HG03097 (cell line): ENCODE data around the gene CEMIP.

ENCODE experiments used
- ATAC-seq: cut with Tn5 transposase; IDR thresholded peaks from one replicate; pipeline ENCODE4 v1.9.1; 2021; ENCODE audit not compliant: unreplicated experiment, low FRiP score

Gene CEMIP

GRCh38 chr15:80880086-80880485 lies 100.9 kb downstream of the CEMIP start:
- no peak for ATAC-seq

DNA sequence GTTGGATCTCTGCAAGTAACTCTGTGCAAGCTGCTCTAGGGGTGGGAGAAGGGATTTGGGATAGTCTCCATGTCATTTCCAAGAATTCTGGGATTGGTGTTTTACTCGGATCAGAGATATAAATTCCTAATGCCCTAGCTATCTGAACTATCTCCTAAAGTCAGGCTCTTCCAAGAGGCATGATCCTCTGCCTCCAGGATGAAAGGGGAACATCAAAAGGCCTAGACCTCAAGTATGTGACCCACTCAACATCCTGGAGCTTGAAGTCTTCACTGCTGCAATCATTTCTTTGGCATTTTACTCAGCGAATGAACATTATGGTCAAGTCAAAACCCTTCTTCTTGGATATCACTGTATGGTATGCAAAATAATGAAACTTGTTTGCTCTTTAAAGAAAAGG lies 104.5 kb downstream of the CEMIP start:
- no peak for ATAC-seq

GRCh38 chr15:80885016-80885579 lies 105.9 kb downstream of the CEMIP start:
- ATAC-seq = no peak

DNA sequence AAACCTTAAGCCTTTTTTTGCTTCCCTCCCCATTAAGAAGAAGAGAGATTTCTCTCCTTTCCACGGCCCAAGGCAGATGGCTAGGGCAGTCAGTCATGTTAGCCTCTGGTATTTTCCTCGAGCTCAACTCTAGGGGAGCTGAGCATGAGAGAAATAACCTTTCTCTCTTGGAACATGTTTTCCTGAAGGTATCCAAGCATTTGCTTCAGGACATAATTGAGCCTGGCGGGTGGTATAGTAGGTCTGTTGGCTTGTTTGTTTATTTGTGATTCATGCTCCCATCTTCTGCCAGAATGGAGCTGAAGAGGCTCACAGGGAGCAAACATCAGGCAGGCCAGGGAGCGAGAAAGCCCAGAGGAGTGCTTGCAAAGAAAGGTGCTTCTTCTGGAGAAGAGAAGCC lies 108.0 kb downstream of the CEMIP start:
- no peak for ATAC-seq

GRCh38 chr15:80888846-80889245 lies 109.7 kb downstream of the CEMIP start:
- ATAC-seq = no peak

DNA sequence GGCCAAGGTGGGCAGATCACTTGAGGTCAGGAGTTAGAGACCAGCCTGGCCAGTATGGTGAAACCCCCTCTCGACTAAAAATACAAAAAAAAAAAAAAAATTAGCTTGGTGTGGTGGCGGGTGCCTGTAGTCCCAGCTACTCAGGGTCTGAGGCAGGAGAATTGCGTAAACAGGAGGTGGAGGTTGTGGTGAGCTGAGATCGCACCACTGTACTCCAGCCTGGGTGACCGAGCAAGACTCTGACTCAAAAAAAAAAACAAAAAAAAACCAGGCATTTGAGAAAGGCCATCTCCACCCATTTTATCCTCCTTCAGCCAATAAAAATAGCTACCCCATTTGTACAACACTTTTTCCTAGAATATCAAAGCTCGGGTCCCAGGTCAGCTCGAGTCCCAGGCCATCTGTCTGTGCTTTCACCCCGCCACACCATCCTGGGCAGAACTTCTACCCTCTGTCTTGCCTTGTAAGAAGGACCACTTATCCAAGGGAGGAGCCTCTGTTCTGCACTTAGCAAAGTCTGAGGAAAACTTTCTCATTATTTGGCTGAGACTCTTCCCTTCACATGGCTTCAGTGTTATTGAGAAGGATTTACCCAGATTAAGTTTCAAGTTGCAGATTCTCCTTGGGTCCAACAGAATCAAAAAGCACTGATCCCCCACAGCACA lies 111.3 kb downstream of the CEMIP start:
- no peak for ATAC-seq

DNA sequence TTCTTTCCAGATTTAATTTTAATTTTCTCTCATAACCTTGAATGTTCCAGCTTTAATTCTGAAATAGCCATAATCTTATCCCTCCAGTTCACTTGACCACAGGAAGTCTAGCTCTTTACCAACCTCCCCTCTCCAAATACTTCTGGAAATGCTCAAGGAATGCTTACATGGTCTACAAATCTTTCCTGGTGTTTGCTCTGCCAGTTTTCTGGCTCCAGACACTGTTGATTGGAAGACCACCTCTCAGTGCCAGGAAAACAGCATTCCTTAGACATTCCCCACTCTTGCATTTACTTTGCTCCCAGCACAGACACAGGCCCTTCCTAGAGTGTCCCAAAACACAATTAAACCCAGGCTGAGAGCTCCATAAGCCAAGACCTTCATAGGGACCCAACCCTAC lies 111.8 kb downstream of the CEMIP start:
- ATAC-seq = no peak

DNA sequence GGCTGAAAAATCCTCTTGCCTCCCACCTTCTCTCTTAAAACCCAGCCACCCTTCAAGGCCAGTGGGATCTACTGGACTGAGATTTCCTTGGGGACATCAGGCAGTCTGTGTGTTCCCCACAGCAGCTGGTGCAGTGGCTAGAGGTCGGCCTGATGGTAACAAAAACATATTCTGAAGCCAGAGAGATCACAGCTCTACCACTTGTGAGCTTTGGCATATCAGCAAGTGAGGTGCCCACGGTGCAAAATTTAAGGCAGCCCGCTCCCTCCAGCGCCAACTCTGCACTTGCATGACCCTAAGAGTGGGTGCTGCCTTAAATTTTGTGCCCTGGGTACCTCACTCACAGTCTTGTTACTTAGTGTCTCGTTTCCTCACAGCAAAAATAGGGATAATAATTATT lies 113.2 kb downstream of the CEMIP start:
- no peak for ATAC-seq

GRCh38 chr15:80893777-80894176 lies 114.6 kb downstream of the CEMIP start:
- ATAC-seq = no peak

DNA sequence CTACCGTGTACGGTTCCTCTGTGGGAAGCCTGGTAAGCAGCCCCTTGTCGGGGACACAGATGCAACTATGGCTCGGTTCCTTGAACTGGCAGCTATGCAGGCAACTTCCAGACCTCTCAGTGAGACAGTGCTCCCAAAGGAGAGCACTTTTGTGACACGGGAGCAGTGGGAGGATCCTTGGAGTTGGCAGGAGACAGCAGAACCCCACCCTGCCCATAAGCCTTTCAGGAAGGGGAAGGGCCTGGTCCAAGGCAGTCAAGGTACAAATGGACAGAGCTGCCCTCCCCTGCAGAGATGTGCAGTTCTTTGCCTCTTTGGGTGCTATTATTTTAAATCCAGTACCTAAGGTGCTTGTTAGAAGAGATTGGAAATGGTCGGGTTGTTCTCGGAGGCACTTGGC lies 115.9 kb downstream of the CEMIP start:
- no peak for ATAC-seq

DNA sequence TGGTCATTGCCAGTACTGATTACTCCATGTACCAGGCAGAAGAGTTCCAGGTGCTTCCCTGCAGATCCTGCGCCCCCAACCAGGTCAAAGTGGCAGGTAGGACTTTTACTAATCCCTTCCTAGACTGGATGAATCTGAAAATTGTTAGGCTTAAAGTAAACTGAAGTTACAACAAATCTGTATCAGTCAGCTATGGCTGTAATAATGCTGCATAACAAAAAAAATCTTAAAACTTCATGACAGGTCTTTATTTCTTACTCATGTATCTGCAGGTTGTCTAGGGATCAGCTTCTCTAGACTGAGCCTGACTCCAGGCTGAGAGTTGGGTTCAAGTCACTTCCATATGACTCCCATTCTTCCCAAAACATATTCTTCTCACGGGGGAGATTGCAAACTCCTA lies 116.8 kb downstream of the CEMIP start:
- no peak for ATAC-seq

GRCh38 chr15:80898040-80898439 lies 118.9 kb downstream of the CEMIP start:
- ATAC-seq = no peak

DNA sequence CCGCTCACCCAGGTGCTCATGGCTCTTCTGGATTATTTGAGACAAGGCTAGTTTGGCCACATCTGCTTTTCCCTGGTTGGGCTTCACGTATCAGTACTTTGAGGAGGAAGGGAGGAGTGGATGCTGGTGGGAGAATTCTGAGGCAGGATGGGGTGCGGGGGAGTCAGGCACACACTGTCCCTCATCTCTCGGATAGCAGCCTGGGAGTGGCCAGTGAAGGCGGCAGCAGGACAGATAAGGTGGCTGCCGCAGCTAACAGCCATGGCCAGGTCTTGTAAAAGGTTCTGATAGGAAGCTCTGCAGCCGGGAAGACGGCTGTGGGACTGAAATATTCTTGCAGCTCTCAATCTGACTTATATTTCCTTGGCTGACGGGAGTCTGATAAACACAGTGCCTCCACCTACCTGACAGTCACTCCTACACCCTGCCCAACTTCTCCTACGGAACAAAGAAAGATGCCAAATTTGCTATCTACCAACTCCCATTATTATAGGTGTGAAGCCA lies 123.2 kb downstream of the CEMIP start:
- ATAC-seq = no peak

DNA sequence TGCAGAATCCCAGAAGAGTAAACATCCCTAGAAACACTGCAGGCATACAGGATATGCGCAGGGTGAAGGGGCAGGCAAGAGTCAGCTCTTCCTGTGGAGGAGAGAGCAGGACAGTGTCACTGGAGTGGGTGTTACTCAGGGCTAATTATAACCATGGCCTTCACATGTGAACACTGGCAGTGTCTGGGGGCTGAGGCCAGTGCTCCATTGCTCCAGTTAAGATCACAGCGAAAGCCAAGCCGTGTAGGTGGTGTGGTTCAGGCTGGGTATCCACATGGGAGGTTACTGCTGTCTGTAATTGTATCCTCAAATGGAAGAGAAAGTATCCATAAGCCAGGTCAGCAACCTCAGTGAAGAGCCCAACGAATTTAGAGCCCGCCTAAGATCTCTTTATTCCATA lies 125.8 kb downstream of the CEMIP start:
- ATAC-seq = no peak

- no peak for ATAC-seq
Observed at GRCh38 chr15:80906159-80906766, 127.1 kb downstream of the CEMIP start.

- no peak for ATAC-seq
Observed at GRCh38 chr15:80911821-80912220, 132.7 kb downstream of the CEMIP start.

- ATAC-seq = no peak
Observed at GRCh38 chr15:80912673-80913072, 133.5 kb downstream of the CEMIP start.

GRCh38 chr15:80913541-80913940 lies 134.4 kb downstream of the CEMIP start:
- no peak for ATAC-seq

DNA sequence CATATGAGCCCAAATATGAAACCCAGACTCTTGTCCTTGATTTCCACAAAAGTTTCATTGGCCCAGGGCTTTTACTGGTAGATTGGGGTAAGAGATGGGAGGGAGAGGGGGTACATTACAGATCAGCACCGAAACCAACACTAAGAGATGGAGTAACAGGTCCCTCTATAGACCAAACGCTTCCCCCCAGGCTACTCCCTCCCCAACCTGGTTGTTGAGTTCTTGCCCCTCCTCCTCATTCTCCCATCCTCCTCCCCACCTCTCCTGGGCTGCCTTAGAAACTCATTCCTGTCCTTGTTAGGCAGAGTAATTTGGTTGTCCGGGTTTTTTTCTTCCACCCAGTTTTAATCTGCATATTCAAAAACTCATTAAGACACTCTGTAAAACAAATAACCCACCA lies 136.3 kb downstream of the CEMIP start:
- no peak for ATAC-seq

GRCh38 chr15:80916056-80916455 lies 136.9 kb downstream of the CEMIP start:
- ATAC-seq = no peak

DNA sequence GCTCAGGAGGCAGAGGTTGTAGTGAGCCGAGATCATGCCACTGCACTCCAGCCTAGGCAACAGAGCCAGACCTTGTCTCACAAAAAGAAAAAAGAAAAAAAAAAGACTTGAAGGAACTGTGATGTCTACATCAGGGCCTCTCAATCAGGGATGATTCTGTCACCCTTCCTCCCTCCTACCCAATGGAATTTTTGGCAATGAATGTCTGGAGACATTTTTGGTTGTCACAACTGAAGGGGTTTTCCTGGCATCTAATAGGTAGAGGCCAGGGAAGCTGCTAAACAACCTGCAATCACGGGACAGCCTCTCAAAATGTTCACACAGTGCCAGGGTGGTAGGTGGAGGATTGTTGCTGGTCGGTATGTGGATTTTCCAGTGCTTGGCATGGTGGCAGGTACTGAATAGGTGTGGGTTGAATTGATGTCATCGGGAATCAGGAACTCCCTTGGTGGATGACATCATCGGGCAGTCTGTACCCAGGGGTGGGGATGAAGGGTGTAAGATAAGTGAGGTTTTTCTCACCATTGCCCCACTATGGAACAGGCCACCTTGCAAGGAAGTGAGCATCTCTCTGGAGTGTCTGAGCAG lies 139.1 kb downstream of the CEMIP start:
- ATAC-seq = no peak

DNA sequence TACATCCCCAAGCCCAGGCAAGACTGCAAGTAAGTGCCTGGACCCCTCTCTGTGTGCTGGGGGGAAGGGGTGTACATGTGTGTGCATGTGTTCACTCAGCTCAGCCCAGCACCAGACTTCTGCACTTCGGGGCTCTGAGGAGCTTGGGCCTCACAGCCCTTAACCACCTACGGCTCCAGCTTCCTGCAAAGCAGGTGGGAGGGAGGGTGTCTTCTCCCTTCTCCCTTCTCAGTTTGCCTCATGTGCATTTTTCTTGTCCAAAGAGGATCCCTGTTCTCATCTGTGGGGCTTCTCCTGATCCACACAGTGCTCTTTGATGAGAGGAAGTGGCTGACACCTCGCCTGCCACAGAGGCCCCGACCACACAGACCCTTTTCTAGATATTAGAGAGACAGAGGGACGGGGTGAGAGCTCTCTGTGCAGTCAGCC lies 141.1 kb downstream of the CEMIP start:
- no peak for ATAC-seq
